ENCODE results near the gene RELT.

Gene RELT

DNA sequence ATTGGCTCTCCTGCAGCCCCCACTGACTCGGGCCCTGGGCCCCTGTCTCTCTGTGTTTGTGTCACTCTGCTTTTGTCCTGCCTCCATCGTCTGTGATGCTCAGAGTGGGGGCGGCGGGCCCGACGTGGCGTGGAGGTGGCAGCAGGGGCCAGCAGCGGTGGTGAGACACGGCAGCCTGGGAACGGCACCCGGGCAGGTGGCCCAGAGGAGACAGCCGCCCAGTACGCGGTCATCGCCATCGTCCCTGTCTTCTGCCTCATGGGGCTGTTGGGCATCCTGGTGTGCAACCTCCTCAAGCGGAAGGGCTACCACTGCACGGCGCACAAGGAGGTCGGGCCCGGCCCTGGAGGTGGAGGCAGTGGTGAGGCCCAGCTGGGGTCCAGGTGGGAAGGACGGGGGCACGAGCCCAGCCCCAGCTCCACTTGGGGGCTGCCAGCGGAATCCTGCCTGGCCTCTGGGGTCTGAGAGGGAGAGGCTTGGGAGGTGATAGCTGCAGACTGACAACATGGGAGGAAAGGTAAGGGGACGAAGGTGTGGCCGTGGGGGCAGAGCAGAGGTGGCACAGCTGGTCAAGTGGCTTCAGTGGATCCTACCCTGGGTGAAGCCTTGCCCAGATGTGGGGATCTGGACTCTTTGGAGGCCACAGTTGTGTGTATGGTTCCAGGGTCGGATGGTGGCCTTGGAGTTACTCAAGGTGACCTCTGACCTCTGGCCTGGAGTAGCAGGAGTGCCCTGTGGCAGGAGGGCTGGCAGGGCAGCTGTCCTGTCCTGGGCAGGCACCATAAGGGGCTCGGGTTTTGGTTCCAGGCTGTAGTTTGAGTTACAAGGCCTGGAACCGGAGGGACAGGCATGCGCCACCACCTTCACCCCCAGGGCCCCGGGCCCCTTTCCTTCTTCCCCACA, 16.2 kb downstream of the RELT start:
- DNase-seq (ENCODE audit: low spot score), result no peak

DNA sequence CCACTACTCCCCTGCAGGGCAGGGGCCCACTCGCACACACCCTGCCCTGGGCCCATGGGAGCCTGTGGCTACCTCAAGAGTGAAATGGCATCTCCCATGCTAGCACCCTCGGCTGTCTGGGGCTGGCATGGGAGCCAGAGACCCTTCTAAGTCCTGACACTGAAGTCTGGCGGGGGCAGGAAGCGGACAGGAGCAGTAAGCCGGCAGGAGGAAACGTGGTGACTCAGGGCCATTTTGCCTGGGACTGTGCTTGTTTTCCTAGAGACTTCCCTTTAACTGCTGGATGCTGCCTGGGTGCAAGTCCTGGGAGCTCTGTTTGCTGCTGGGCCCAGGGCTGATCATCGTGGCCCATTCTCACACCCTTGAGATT, 16.8 kb downstream of the RELT start:
- DNase-seq (ENCODE audit: low spot score), result no peak

DNA sequence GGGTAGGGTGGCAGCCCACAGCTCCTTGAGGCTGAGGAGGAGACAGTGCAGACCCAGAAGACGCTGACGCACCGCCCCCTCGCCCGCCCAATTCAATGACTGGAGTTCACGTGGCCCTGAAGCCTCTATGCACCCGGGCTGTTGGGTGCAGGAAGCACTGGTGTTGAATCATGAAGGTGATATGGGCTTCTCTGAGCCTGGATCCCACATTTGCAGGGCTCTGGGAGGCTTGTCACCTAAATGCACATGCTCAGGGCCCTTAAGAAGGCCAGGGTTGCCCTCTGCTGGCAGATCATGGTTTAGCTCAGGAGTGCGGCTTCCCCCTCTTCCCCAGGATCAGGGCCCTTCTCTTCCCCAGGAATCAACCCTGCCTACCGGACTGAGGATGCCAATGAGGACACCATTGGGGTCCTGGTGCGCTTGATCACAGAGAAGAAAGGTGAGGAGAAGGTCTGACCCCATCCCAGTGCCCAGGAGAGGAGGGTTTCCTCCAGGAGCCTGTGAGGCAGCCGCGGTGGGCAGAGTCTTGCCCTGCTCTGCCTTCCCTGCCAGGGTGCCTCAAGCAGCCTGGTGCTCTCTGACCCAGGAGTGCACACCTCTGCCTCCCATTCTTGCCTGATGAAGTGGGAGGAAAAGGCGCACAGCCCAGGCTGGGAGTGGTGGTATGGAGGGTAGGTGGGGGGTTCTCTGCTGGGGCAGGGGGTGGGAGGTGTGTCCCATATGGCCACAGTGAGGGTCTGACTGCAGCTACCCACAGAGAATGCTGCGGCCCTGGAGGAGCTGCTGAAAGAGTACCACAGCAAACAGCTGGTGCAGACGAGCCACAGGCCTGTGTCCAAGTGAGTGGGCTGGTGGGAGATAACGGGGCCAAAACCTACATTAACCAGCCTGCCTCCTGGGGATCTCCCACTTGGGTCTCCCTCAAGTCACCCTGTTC, 17.5 kb downstream of the RELT start:
- peak; percentile 65 for DNase-seq (ENCODE audit: low spot score)

DNA sequence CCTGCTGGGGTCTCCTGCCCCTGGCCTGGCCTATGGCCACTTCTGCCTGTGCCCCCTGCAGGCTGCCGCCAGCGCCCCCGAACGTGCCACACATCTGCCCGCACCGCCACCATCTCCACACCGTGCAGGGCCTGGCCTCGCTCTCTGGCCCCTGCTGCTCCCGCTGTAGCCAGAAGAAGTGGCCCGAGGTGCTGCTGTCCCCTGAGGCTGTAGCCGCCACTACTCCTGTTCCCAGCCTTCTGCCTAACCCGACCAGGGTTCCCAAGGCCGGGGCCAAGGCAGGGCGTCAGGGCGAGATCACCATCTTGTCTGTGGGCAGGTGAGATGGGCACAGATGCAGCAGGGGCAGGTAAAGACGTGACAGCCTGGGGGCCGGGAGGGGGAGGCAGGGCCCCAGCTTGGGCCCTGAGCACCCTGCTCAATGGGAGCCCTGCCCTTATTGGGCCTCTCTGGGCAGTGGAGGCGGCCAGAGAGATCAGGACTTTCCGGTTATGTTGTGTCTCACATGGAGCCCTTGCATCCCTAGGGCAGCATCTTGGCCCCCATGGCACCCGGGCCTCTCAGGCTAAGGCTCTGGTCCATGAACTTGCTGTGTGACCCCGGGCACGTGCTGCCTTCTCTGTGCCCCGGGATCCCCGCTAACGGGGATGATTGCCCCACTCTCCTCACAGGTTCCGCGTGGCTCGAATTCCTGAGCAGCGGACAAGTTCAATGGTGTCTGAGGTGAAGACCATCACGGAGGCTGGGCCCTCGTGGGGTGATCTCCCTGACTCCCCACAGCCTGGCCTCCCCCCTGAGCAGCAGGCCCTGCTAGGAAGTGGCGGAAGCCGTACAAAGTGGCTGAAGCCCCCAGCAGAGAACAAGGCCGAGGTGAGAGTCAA, 18.5 kb downstream of the RELT start:
- no peak for DNase-seq (ENCODE audit: low spot score)

DNA sequence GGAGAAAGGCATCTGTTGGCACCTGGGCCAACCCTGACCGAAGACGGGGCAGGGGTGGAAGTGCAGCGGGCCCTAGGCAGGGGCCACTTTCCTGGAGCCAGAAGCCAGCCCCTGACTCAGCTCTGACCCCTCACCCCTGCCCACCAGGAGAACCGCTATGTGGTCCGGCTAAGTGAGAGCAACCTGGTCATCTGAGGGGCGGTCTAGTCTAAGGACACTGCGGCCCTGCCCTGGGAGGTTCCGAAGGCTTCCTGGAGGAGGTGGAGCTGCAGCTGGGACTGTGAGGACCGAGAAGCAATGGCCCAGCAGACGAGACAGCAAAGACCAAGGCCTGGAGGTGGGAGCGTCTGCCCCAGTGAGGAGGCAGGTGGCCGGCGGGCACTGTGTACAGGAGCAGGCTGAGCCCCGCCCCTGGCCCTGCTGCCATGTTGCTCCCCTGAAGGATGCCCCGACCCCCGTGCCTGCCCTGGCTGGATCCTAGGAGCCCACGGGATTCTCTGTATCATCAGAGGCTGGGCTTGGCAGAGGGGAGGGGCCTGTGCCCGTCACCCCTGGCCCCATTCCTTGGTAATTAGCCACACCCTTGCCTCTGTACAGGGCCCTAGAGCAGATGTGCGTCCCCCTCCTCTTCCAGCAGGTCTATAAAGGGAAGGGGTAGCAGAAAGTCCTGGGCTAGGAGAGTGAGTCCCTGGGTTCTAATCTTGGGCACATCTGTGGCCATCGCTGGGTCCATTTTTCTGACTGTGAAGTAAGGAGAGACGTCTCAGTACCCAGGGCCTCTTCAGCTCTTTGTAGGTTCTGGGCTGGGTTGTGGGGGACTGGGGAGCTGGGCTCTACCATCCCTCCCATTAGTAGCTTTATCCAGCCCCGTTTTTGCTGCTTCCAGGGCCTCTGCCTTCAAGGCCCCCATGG, 19.4 kb downstream of the RELT start:
- no peak for DNase-seq (ENCODE audit: low spot score)

DNA sequence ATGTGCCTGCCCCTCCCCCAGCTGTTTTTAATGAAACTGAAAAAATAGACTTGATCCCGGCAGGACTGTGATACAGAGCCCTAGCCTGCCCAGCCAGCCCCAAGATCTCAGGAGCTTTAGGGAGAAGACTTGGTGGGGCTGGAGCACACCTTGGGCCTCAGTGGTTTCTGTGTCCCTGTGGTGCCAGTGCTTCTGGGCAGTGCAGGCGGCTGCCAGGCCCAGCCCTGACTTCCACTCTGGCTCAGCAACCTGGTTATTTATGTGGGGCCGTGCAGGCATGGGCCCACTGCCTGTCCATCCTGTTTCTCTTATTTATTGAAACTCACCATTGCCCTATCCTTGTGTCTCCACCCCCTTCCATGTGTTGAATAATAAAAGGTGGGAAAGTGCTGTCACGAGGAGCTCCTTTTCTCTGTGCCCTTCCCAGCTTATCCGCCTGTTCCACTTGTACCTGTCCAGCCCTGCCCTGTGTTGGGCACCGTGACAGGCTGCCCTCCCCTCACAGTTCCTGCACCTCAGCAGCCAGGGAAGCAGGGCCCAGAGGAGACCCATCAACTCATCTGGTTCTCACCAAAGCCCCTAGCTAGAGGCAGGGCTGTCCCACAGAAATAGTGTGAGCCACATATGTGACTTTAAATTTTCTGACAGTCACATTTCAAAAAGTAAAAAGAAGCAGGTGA, 20.2 kb downstream of the RELT start:
- no peak for DNase-seq (ENCODE audit: low spot score)

DNA sequence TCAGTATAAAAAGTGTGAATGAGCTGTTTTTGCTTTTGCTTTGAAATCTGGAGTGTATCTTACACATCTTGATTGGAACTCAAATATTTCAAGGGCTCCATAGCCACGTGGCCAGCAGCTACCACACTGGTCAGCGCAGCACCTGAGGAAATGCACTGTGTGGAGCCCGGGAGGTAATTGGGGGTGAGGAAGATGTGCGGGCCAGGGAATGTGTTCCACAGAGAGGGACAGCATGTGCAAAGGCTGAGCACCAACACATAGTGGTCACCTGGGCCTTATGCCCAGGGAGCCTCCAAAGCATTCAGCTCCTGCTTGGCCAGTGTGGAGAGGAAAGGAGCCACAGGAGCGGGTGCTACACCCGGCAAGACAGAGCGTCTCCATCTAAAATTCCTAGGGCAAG, 20.8 kb downstream of the RELT start:
- no peak for DNase-seq (ENCODE audit: low spot score)

DNA sequence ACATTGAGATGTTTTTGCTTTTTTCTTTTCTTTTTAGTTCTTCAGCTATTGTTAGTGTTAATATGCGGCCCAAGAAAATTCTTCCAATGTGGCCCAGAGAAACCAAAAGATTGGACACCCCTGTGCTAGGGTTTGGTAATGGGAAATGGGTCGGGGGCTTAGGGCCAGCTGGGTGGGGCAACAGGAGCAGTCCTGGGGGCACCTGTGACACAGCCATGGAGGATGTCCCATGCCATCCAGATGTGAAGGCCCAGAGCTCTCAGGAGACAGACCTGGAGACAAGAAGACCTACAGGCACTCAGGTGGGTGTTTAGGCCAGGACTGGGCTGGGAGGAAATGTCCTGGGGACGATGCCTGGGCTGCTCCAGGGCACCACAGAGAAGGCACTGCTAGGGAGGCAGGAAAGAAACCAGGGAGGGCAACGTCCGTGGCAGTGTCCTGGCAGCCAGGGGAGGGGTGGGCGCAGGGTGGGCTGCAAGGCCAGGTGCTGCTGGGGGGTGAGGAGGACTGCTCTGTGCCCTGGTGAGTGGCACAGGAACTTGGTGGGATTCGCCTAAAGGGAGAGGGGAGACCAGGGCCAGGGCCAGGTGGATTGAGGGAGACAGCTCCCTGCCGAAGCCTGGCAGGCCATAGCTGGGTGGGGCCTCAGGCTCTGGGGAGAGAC, 21.4 kb downstream of the RELT start:
- no peak for DNase-seq (ENCODE audit: low spot score)

DNA sequence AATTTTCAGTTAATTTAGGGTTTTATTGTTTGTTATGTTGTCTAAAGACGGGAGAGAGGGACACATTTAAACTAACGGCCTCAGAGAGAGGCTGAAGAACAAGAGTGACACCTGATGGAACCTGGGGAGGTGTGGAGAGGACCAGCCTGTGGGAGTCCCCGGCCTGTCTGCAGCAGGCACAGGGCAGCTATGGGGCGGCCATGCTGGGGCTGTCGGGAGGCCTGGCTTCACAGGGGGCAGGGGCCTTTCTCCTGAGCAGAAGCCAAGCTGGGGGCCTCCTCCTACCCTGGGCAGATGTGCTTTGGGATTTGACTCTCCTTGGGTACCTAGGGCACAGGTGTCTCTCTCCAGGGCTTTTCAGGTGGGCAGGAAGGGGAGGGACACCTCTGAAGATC, 21.9 kb downstream of the RELT start:
- DNase-seq (ENCODE audit: low spot score), result no peak

DNA sequence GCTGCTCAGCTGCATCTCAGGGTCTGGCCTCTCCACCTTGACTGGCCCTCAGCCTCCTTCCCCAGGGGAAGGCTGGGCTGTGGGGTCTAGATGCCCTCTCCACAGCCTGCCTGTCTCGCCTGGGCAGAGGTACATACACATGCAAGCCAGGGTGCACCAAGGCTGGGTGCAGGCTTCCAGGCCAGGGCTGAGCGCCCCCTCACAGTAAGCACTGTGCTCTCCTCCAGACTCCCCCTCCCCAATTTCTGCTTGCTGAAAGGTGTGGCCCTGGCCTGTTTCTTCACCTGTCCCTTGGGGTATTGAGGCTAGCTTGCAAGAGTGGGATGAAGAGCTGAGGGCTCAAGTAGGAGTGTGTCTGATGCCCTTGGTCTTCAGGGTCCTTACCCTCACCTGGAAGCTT, 22.5 kb downstream of the RELT start:
- no peak for DNase-seq (ENCODE audit: low spot score)

DNA sequence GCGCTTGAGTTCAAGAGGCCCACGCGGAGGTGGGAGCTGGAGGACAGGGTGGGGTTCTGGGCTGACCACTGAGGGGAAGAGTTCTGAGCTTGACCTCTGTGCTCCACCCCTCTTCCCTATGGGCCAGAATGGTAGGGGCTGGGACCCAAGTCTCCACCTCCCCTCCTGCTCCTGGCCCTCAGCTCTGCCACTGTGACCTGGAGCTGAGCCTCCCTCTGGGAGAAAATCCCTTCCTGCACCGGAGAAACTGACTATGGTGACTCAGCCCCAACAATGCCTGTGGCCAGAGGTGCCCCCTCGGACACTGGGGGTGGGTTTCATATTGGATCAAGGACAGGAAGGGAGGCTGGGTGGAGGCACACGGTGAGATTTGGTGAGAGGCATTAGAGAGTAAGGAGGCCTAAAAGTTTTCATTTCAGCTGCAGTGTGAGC, 23.0 kb downstream of the RELT start:
- DNase-seq (ENCODE audit: low spot score), result no peak

DNA sequence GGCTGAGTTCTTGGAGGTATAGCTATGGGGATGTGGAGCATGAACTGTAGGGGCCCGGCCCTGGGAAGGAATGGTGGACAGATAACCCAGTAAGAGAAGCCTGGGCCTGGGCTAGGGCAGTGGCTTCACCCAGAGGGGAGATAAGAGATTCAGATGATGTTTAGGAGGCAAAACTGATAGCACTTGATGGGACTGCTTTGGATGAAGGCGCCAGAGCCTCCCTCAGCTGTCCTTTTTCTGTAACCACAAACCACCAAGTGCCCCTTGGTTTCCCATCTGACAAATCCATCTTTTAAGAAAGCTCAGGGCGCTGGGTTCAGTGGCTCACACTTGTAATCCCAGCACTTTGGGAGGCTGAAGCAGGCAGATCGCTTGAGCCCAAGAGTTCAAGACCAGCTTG, 23.4 kb downstream of the RELT start:
- no peak for DNase-seq (ENCODE audit: low spot score)

DNA sequence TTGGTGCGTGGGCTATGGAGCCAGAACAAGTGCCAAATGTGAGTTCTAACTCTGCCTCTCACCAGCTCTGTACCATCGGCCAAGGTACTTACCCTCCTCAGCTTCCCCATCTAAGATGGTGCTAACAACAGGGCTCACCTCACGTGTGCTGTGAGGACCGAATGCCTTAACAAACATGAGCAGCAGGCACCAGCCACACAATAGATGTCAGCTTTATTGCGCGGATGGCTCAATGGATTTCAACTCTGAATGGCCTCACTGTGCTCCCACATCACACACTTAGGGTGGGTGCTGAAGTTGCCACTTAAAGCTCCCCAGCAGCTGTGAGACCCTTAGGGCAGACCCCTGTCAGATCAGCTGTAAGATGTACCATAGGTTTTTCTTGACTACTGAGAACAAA, 24.1 kb downstream of the RELT start:
- DNase-seq (ENCODE audit: low spot score), result no peak

DNA sequence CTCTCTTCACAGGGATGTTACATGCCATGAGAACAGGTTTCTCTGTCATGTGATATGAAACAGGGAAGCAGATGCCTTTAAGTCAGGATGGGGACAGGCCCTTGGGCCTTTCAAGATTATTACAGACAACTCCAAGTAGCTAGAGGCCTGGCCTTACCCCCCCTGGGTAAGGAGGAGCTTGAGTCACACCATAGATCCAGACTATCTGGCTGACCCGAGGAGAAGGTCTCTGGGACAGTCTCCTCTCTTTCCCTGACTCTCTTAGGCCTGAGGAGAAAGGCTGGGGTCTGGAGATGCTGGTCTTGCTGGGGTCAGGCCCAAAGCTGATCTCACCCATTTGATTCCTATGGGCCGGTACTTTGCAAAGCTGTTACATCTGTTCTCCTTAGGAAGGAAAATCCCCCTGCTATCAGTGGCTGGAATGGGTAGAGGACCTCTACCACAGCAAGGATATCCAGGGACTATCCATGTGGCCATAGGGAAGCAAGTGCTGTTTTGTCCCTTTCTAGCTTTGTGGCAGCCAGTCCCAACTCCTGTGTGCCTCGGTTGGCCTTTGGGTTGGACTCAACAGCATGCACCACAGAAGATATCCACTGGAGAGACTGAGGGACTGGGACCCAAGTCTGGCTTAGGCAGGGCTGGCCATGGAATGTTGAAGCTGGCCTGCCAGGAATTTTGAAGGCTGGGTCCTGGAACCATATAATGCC, 25.2 kb downstream of the RELT start:
- DNase-seq (ENCODE audit: low spot score), result no peak

DNA sequence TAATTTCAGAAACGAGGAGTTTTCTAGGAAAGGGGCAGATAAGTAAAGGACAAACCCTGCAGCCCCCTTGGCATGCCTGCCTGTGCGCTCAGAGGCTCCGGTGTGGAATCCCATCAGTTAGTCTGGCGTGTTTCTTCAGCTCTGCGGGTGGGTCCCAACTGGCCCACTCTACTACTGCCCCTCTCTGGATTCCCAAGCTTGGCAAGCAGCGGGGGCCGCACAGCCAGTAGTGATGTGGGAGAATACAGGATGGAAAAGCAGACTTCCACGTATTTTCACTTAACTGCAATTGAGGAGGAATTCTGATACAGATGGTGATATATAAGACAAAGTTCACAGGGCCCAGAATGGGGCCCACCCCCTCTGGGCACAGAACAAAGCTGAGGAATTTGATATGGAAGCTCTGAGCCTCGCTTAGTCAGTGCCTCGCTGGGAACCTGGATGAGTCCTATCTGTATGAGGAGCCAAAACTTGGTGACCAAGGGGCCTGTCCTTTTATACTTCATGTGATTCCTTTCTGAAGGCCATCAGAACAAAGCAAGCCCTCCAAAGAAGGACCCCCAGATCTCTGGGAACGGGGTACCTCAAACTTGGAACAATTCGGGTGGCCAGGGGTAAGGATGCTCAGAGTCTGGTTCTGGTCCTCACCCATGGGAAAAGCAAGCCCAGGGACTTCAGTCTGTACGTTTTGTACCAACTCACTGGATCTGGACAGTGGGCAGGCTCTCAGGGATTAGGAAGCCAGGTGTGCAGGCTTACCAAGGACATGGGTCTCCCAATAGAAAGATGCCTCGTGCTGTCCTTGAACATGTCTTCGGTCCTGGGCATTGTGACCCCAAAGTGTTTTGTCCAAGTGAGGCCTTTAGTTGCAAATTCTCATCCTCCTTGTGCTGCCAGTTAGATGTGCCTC, 26.0 kb downstream of the RELT start:
- no peak for DNase-seq (ENCODE audit: low spot score)

DNA sequence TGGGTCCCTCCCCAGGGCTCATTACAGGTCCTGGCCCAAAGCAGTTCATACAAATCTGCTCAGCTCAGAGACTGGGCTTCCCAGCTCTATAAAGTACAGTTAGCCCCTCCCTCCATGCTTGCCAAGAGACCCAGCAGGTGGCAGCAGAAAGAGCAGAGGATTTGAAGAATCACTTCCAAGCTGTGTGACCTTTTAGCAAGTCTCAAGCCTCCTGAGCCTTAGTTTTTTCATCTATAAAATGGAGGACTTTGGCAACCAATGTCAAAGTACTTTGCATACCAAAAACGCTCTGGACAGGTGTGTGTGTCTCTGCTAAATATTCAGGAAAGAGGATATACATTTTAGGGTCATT, 26.6 kb downstream of the RELT start:
- no peak for DNase-seq (ENCODE audit: low spot score)

DNA sequence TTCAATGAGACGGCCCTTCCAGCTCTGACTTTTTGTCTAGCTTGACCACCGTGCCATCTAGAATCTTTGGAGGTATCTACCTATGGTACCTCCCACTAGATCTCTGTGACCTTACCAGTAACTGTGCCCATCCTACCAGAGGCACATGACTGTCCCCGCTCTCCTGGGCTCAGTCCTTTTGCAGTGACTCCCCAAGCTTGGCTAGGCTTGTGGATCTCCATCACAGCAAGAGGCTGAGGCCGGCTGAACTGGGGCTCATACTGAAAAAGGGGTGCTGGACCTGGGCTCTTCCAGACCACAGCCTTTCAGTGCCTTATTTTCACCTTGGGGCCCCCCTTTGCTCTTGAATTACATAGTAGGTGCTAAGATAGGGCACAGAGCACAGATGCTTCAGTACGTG, 27.3 kb downstream of the RELT start:
- DNase-seq (ENCODE audit: low spot score), result no peak

DNA sequence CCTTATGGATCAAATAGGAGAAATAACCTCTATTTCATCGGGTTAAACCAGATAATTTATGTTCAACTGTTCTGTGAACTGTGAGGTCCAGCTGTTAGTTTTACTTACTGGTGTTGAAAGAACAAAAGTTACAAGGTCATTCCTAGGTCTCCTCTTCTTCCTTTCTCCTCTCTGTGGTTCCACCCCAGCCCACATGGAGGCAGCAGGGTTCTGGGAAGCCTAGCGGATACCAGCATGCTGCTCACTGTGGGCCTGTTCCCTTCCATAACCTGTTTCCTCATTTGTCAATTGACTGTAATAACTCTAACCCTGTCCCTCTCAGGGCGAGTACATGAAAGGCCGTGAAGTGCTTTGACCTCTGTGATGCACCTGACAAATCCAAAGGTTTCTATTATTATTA, 27.8 kb downstream of the RELT start:
- no peak for DNase-seq (ENCODE audit: low spot score)
